Neural crest cell (in vitro differentiated cells): ENCODE data around the gene KCNN4. TPM values are rescaled to one million over a fixed set of nuclear protein-coding genes. Genes with fewer than 3 reads are reported as not detected.
A peak's percentile ranks its signal among the peaks of the same experiment; 100 is the strongest.

Experiments used
- DNase-seq: peaks from one replicate; pipeline ENCODE4 v3.0.0; 2021; ENCODE audit warnings: low read depth, mixed read lengths, low spot score
- H3K27ac Mint-ChIP-seq: one replicate; pipeline ENCODE4 v1.8.0; 2021; ENCODE audit warnings: mild to moderate bottlenecking, mixed read lengths; ENCODE audit not compliant: unreplicated experiment
- H3K27me3 Mint-ChIP-seq: 2 replicates; pipeline ENCODE4 v1.8.0; 2021; ENCODE audit warnings: low read depth, mild to moderate bottlenecking, mixed read lengths
- H3K36me3 Mint-ChIP-seq: 2 replicates; pipeline ENCODE4 v1.8.0; 2021; ENCODE audit warnings: low read depth, mild to moderate bottlenecking, mixed read lengths
- H3K4me1 Mint-ChIP-seq: 2 replicates; pipeline ENCODE4 v1.8.0; 2021; ENCODE audit warnings: mixed read lengths
- H3K4me3 Mint-ChIP-seq: one replicate; pipeline ENCODE4 v1.8.0; 2021; ENCODE audit warnings: mild to moderate bottlenecking, mixed read lengths
- H3K9me3 Mint-ChIP-seq: 2 replicates; pipeline ENCODE4 v1.8.0; 2021; ENCODE audit warnings: mixed read lengths
- CTCF ChIP-seq: fragments of 200-600 bp; sonication (generic); conservative IDR thresholded peaks from 2 replicates; pipeline ENCODE4 v1.5.0; 2021; ENCODE audit warnings: antibody characterized with exemption, mild to moderate bottlenecking
- total RNA-seq: library from RNA; stranded (reverse); gene quantifications from 2 replicates; pipeline ENCODE4 v1.2.1, GENCODE V29; 2021

The KCNN4 gene
- total RNA-seq, 1 donor from 2014 or later, result 2.8 TPM

- H3K27me3 Mint-ChIP-seq, result peaks cover 4% of the 10 kb centered on the region
- no peak for TF ChIP-seq CTCF
- peak within 1 kb of the TSS; percentile 100 for H3K27ac Mint-ChIP-seq
- peak within 1 kb of the TSS; percentile 99 for H3K4me3 Mint-ChIP-seq
- H3K9me3 Mint-ChIP-seq, result no peaks in the 10 kb centered on the region
- peaks cover 19% of the 10 kb centered on the region for H3K36me3 Mint-ChIP-seq
- peak; percentile 98 for DNase-seq
- peaks cover 51% of the 10 kb centered on the region for H3K4me1 Mint-ChIP-seq
Observed at GRCh38 chr19:43754503-43755255, 26.1 kb downstream of the KCNN4 start, which contains the start of gene SMG9. Gene SMG9 (minus strand): TSS chr19:43754962. CDS start chr19:43750741, 4,221 bp downstream.

- H3K4me3 Mint-ChIP-seq, result peak overlapping the region; percentile 99
- no peak for TF ChIP-seq CTCF
- H3K36me3 Mint-ChIP-seq, result peaks cover 19% of the 10 kb centered on the region
- no peaks in the 10 kb centered on the region for H3K9me3 Mint-ChIP-seq
- H3K27me3 Mint-ChIP-seq, result peaks cover 4% of the 10 kb centered on the region
- peak overlapping the region; percentile 81 for H3K27ac Mint-ChIP-seq
- peaks cover 46% of the 10 kb centered on the region for H3K4me1 Mint-ChIP-seq
- DNase-seq, result no peak
Observed at GRCh38 chr19:43754253-43754502, 26.6 kb downstream of the KCNN4 start.

- peak overlapping the region; percentile 66 for H3K4me3 Mint-ChIP-seq
- H3K9me3 Mint-ChIP-seq, result no peaks in the 10 kb centered on the region
- peaks cover 22% of the 10 kb centered on the region for H3K36me3 Mint-ChIP-seq
- H3K4me1 Mint-ChIP-seq, result peaks cover 38% of the 10 kb centered on the region
- no peak for DNase-seq
- no peak for TF ChIP-seq CTCF
- H3K27ac Mint-ChIP-seq, result no peak overlapping the region
- H3K27me3 Mint-ChIP-seq, result peaks cover 4% of the 10 kb centered on the region
Observed at GRCh38 chr19:43752287-43752875, 28.4 kb downstream of the KCNN4 start.

GRCh38 chr19:43751466-43752220 is 29.1 kb downstream of the KCNN4 start:
- Mint-ChIP-seq H3K27me3 (peaks cover 4% of the 10 kb centered on the region), H3K4me3 (peak overlapping the region; percentile 66), H3K36me3 (peaks cover 24% of the 10 kb centered on the region), H3K4me1 (peaks cover 38% of the 10 kb centered on the region), H3K27ac (no peak overlapping the region), H3K9me3 (no peaks in the 10 kb centered on the region)
- no peak for TF ChIP-seq CTCF
- no peak for DNase-seq

- peaks cover 29% of the 10 kb centered on the region for H3K4me1 Mint-ChIP-seq
- H3K36me3 Mint-ChIP-seq, result peaks cover 31% of the 10 kb centered on the region
- peaks cover 2% of the 10 kb centered on the region for H3K27me3 Mint-ChIP-seq
Observed at GRCh38 chr19:43749898-43750297, 30.9 kb downstream of the KCNN4 start.

More at GRCh38 chr19:43749898-43750297, 30.9 kb downstream of the KCNN4 start:
- H3K27ac Mint-ChIP-seq, result no peak overlapping the region
- no peak for TF ChIP-seq CTCF
- H3K9me3 Mint-ChIP-seq, result no peaks in the 10 kb centered on the region
- DNase-seq, result no peak
- H3K4me3 Mint-ChIP-seq, result no peak overlapping the region
